Gastroesophageal sphincter (tissue), 3 donors: ENCODE data around the gene GLT1D1.

Source experiments
- CTCF ChIP-seq, 4 experiments: fragments of 200-600 bp in 2 of 4; fragments of 450-650 bp in 2 of 4; sonication (generic) in 1 of 4; IDR thresholded peaks; one replicate each; pipeline ENCODE4 v1.5.1; 2017 to 2019; ENCODE audit warnings: antibody characterized with exemption in 4 of 4, mild to moderate bottlenecking in 2 of 4, moderate library complexity in 2 of 4
- POLR2AphosphoS5 ChIP-seq: sonication (generic); formaldehyde crosslinking; IDR thresholded peaks from one replicate; pipeline ENCODE4 v1.6.1; 2017; ENCODE audit warnings: antibody characterized with exemption

- TF ChIP-seq CTCF (IDR thresholded peaks at IDR 0.05) (no peak), POLR2AphosphoS5 (no peak)
Observed at GRCh38 chr12:128876559-128876958, 23.3 kb downstream of the GLT1D1 start.
